ENCODE data around the gene INCENP.
A peak's percentile ranks its signal among the peaks of the same experiment; 100 is the strongest.

The INCENP gene

DNA sequence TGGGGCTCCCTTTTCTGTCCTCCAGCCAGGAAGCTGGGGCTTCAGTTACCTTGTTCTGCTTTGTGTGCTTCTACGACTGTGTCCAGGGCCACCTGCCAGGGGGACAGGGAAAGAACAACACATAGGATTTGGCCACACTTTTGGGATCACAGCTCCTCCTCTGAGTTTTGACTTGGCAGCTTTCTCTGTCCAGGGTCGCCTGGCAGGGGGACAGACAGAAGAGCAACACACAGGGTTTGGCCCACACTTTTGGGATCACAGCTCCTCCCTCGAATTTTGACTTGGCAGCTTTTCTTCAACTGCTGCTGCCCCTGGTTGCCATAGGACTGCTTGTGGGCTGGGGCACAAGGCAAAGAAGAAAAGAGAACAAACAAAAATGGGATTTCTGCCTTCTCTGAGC, 19.1 kb downstream of the INCENP start:
- no peak for DNase-seq

DNA sequence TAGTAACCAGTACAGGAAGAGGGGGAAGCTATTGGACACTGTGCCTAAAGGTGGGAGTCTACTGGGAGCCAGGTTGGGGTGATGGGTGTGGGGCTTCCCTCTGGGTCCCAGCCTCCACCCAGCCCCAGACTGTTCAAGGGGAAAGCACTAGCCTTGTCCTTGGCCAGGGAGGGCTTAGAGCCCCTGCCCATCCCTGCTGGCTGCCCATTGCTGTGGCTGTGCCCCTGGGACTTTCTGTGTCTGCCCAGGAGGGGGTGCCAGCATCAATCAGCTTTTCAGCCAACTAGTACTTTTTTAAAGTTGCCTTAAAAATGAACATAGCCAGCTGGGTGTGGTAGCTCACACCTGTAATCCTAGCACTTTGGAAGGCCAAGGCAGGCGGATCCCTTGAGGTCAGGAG, 19.9 kb downstream of the INCENP start:
- no peak for DNase-seq

DNA sequence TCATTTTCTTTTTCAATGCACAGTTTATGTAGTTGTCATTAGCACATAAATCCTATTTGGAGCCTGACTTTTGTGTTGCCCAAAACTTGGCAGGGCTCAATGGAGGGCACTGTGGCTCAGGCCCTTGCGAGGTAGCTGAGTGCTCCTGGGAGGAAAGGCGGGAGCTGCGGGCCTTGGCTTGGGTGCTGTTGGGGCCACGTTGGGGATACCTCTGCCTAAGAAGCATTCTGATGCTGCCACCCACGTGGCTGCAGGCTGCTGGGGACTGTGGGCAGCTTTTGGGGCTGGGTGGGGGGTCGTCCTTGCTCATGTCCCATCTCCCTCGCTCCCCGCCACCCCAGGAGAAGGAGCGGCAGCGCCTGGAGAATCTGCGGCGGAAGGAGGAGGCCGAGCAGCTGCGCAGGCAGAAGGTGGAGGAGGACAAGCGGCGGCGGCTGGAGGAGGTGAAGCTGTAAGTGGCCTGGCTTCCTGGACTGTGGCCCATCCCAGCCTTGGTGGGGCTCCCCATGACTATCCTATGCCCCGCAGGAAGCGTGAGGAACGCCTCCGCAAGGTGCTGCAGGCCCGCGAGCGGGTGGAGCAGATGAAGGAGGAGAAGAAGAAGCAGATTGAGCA, 20.9 kb downstream of the INCENP start:
- DNase-seq, result no peak

DNA sequence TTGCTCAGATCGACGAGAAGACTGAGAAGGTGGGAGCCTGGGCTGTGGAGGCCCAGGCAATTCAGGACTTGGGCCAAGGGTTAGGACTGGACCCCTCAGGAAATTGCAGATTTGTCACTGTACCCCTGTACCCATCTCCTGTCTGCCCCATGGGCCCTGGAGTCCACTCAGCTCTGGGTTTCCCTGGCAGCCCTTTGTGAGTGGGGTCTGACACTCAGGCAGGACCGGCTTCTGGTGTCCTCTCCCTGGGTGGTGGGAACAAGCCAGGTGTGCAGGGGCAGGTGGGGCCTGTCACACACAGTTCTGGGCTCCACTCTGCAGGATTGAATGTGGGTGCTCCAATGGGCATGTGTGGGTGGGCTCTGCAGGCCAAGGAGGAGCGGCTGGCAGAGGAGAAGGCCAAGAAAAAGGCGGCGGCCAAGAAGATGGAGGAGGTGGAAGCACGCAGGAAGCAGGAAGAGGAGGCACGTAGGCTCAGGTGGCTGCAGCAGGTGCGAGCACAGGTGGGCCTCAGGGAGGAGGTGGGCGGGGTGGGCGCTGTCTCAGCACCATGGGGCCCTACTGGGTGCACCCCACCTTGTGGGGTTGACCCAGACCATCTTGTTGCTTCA, 21.6 kb downstream of the INCENP start:
- no peak for DNase-seq

DNA sequence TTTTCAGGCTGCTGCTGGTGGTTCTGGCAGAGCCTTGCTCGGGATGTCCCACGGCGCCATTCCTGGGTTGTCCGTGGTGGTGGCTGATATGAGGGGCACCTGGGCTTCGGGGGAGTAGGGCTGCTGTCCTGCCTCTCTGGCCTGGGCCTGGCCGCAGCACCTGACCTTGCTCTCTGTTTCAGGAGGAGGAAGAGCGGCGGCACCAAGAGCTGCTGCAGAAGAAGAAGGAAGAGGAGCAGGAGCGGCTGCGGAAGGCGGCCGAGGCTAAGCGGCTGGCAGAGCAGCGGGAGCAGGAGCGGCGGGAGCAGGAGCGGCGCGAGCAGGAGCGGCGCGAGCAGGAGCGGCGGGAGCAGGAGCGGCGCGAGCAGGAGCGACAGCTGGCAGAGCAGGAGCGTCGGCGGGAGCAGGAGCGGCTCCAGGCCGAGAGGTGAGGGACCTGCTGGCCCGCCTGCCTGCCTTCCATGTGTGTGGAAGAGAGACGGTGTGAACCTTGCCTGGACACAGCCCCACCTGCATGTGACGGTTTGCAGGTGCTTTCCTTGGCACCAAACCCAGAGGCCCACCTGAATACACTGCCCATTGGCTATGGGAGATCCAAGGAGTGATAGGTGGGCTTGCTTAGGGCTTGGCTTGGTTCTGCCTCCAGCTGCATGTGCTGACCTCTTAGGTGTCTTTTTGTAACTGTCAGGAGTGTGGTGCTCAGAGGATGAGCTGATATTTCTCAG, 22.8 kb downstream of the INCENP start:
- no peak for DNase-seq

DNA sequence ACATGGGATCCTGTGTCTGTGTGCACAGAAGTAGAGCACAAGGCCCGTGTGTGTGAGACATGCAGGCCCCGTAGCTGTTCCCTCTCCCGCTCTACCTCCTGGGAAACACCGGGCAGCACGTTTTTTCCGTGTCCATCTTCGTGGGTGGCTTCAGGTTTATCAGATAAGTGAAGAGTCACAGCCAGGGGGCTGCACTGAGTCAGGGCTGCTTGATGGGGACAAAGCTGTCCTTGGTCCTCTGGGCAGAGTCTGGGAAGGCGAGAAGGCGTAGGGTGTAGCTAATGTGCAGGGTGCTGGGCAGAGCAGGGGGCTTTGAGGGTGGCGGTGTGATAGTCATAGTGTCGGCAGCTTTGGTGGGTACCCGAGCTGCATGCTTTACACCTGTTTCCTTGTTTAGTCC, 23.7 kb downstream of the INCENP start:
- DNase-seq, result no peak

DNA sequence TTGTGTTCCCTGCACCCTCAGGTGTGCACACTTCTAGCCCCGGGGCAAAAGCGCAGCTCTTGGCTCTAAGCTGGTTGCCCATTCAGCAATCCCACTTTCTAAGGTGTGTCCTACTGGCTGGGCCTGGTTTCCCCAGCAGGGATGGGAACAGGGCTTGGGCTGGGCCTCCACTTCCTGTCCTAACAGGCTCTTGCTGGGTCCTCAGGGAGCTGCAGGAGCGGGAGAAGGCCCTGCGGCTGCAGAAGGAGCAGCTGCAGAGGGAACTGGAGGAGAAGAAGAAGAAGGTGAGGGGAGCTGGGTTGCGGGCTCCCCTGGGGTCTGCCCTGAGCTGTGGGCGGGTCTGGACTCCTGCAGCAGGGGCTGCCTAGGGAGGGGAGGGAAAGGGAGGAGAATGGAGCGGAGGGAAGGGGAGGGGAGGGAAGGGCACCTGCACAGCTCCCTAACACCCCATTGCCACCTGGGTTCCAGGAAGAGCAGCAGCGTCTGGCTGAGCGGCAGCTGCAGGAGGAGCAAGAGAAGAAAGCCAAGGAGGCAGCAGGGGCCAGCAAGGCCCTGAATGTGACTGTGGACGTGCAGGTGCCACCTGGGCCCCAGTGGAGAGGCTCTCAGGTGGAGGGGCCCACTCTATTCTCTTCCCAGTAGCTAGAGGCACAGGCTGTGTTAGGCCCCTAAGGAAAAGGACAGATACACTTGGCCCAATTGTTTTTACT, 24.6 kb downstream of the INCENP start:
- DNase-seq, result no peak

DNA sequence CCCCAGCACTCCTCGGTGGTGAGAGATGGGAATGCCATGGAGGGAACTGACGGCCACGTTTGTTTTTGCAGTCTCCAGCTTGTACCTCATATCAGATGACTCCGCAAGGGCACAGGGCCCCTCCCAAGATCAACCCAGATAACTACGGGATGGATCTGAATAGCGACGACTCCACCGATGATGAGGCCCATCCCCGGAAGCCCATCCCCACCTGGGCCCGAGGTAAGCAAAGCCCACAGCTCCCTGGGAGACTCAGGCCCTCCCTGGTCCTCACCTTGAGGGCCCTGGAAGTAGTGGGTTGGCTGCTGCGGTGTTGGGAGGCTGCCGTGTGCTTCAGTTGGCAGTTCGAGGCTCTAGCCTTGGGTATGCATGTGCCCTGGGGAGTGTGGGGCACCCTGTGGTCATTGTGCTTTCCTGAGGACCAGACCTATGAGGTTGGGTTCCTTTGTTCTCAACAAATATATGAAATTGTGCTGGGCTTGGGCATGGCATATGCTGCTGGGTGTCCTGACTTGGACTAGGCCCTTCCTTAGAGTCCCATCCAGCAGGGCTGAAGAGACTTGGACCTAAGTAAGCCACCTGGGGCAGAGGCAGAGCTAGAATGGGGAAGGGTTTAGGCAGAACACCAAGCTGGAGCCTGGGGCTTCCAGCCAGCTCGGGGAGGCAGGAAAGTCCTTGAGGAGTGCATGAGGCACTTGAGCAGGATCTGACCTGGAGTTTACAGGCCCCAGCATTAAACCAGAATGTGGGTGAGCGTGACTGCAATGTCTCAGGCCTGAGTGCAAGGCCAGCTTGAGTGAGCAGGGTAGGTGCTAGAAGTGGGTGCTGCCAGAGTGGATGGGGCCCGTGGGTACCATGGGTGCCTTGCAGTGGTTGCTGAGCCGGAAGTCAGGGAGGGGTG, 26.4 kb downstream of the INCENP start:
- no peak for DNase-seq

DNA sequence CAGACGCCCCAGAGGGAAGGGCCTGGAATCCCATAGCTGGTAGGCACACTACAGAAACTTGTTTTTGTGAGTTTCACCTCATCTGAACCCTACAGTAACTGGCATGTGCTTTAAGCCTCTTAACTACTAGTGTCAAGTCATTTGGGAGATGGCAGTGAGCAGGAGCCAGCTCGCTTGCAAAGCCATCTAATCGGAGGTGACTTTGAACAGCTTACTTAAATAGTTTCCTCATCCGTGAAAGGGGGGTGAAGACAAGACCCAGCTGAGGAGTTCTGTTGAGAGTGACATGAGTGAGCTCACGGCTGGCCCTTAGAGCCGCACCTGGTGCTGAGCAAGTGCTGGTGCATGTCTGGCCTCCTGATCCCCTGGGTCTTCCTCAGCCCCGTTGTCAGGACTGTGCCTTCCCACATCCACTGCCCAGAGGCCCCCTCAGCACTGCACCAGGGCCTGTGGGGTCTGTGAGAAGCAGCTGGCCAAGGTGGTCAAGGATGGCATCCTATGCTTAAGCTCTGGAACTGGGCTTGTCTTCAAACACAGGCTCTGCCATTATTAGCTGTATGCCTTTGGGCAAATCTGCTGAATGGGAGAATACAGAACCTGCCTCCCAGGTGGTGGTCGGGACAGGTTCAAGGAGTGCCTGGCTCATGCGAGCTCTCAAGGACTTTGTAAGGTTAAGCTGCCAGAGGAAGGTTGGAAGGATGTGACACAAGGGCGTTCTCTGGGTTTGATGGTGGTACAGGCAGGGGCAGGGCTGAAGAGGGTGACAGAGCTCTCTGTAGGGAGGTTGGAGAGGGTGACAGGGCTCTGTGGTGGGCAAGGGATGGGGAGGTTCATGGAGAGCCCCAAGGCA, 27.3 kb downstream of the INCENP start:
- no peak for DNase-seq

DNA sequence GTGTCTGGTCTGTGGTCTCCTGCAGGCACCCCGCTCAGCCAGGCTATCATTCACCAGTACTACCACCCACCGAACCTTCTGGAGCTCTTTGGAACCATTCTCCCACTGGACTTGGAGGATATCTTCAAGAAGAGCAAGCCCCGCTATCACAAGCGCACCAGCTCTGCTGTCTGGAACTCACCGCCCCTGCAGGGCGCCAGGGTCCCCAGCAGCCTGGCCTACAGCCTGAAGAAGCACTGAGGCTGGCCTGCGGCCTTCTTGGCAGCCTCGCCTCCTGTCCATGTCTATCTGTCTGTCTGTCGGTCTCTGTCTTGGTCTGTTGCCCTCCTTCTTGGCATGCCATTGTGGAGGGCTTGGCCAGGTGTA, 27.9 kb downstream of the INCENP start:
- DNase-seq, result no peak

DNA sequence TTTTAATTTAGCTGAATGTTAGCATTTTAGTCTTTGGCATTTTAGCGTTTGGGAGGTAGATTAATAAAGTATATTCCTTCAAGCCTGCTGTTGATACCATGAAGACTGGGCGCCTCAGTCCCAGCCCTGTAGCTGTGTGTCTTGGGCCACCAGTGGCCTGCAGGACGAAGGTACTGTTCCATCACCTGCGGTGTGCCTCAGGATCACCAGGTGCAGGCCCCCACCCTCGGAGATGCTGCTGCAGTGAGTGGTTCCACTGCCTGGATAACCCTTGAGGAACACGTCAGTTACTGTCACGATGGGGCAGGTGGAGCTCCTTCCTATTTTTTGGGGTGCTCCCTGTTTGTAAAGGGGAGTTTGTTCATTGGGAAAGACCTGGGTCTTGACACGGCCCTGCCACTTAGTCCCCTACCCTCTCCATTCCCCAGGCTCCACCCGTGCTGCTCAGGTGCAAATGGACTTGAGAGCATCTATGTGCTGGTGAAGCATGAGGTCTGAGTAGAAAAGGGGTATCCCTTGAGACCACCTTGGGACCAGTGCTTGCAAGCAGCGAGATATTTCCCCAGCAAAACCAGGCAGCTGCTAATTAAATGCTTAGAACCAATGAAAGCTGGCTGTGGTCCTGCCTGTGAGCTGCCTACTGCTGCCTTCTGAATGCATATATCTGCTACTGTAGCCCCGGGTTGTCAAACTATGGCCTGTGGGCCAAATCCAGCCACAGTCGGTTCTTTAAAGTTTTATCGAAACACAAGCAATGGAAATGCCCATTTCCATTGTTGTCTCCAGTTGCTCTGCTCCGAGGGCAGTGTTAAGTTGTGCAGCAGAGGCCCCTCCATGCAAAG, 28.7 kb downstream of the INCENP start:
- no peak for DNase-seq

DNA sequence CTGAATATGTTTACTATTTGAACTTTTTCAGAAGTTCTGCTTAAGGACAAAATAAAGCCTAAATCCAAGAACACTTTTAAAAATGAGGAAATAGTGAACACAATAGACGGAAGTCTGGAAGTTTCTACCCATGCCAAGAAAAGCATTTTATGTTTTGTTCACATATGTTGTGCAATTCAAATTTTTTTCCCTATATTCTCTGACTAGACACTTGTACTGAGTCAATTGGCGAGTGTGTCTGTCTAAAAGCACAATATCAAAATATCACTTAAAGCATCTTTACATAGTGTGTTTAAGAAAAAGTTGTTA, 29.2 kb downstream of the INCENP start:
- DNase-seq, result no peak

DNA sequence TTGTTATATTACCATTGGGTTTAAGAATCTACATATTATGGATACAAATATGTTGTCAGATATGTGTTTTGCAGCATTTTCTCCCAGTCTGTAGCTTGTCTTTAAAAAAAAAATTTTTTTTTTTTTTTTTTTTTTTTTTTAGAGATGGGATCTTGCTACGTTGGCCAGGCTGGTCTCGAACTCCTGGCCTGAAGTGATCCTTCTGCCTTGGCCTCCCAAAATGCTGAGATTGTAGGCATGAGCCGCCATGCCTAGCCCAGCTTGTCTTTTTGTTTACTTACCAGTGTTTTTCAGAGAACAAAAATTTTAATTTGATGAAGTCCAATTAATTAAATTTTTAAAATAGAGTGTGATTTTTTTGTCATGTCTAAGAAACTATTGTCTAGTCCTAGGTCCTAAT, 29.8 kb downstream of the INCENP start:
- DNase-seq, result no peak

DNA sequence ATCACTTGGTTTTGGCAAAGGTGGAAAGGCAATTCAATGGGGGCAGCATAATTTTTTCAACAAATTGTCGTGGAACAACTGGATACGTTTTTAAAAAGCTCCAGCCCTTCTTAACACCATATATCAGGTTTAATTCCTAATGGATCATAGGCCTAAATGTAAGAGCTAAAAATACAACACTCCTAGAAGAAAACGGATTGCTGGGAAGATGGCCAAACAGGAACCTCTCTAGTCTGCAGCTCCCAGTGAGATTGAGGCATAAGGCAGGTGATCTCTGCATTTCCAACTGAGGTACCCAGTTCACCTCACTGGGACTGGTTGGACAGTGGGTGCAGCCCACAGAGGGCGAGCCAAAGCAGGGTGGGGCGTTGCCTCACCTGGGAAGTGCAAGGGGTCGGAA, 33.8 kb downstream of the INCENP start:
- no peak for DNase-seq

DNA sequence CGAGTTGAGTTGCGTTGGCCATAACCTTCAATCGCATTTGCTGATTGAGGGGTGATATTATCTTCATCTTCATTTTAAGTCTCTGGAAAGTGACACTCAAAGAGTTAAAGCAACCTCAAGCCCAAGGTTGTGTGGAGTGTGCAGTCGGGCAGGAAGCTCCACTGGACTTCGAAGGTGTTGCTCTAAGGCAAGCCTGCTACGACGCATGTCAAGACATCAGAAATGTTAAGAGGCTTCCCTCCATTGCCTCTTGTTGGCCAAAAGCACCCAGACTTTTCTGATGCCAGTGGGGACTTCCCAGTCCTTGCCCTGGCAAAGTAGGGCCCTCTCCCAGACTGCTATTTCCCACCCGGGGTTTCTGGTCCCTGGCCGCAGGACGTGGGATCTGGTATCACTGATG, 42.6 kb downstream of the INCENP start:
- DNase-seq, result no peak

DNA sequence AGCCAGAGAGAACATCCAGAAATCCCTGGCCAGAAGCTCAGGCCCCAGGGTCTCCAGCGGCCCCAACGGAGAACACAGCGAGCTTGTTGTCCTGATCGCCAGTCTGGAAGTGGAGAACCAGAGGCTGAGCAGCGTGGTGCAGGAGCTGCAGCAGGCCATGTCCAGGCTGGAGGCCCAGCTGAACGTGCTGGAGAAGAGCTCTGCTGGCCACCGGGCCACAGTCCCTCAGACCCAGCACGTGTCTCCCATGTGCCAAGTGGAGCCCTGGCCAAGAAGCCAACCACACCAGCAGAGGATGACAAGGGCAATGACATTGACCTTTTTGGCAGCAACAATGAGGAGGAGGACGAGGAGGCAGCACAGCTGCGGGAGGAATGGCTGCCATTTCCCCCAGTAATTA, 45.6 kb downstream of the INCENP start:
- no peak for DNase-seq

DNA sequence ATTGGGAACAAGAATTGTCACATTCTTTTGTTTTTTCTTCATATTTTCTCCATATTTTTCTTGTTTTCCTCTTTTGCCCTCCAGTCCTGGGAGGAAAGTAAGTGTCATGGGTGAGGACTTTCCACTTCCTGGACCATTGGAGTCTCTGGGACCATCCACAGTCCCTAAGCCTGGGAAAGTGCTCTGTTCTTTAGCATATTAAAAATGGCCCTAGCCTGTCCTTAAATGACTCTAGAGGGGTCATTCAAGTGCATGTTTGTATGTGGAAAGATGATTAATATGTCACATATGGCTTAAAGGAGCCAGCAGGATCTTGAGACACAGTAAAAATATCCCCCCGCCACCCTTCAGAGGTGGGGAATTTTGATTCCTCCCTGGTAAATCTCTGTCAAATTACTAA, 46.1 kb downstream of the INCENP start:
- DNase-seq, result no peak

DNA sequence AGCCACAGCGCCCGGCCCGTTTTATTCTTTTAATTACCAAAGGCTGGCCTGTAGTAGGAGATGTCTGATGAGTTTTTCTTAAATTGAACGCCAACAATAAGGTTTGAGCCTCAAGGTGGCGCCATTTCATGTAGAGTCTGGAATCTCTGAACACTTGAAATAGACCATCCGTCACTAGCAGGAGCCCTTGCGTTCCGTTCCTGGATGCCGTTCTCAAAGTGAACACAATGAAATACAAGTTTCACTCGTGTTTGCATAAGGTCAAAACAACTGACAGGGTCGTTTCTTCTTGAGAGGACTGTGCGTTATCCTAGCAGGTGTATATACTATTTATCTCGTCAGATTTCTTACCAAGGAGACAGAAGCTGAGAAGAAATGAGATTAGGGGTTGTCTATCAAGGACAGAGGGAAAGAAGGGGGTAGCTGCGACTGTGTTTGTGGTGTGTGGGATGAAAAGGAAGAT, 47.5 kb downstream of the INCENP start:
- DNase-seq, result peak; percentile 87

DNA sequence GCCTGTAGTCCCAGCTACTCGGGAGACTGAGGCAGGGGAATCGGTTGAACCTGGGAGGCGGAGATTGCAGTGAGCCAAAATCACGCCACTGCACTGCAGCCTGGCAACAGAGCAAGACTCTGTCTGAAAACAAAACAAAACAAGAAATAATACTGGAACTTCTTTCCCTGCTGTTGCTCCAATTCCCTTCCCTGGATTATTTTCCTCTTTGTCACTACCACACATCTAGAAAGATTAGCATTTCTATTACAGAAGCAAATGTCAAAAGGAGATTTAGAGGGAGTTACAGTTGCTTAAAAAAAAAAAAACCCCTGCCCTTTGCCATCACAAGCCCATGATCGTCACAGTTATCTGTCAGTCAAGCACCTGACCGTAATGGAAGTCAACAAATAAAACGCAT, 48.5 kb downstream of the INCENP start:
- DNase-seq, result no peak

DNA sequence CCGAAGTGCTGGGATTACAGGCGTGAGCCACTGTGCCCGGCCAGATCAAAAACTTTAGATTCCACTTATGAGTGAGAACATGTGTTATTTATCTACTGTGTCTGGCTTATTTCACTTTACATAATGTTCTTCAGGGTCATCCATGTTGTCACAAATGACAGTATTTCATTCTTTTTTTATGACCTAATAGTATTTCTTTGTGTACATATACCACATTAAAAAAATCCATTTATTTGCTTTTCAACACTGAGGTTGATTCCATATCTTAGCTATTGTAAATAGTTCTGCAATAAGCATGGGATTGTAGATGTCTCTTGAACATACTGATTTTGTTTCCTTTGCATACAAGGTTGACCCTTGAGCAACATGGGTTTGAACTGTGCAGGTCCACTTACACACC, 53.0 kb downstream of the INCENP start:
- DNase-seq, result no peak

DNA sequence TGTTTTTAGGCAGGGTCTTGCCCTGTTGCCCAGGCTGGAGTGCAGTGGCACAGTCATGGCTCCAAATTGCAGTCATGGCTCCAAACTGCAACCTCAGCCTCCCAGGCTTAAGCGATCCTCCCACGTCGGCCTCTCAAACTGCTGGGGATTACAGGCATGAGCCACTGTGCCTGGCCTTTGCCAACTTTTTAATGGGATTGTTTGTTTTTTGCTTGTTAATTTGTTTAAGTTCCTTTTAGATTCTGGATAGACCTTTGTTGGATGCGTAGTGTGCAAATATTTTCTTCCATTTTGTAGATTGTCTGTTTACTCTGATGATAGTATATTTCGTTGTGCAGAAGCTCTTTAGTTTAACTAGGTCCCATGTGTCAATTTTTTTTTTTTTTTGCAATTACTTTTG, 56.2 kb downstream of the INCENP start:
- DNase-seq, result no peak

Measured in DMS79 treated with DMSO at 0.1 percent for 48 hours (cell line).